Neural progenitor cell (in vitro differentiated cells): ENCODE measurements around the gene FOXD2.

Experiments used
- CTCF ChIP-seq: fragments of 200-600 bp; sonication (generic); IDR thresholded peaks from 2 replicates; pipeline ENCODE4 v1.5.1; 2017; ENCODE audit warnings: antibody characterized with exemption, mild to moderate bottlenecking
- EZH2 ChIP-seq: fragments of 200-600 bp; sonication (generic); IDR thresholded peaks from 2 replicates; pipeline ENCODE4 v1.6.1; 2017; ENCODE audit warnings: antibody characterized with exemption, mild to moderate bottlenecking, moderate library complexity
- EZH2phosphoT487 ChIP-seq: fragments of 200-600 bp; sonication (generic); IDR thresholded peaks from 2 replicates; pipeline ENCODE4 v1.6.1; 2017; ENCODE audit warnings: antibody characterized with exemption

DNA sequence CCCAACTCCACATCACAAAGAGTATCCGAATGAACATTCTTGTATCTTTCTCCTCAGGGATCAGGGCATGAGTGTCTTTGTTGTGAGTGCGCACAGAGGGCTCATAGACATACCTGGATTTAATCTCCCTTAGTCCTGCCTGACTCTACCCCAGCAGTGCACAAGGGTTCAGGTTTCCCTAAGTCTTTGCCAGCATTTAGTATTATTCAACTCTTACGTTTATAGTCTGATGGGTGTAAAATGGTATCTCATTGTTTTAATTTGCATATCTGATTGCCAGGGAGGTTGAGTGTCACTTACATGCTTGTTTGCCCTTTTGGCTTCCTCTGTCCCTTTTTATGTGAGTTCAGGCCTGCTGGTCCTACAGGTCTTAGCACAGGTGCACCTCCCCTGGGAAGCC lies 49.5 kb downstream of the FOXD2 start:
- TF ChIP-seq CTCF (no peak), EZH2 (no peak), EZH2phosphoT487 (no peak)
